HCT116 (cell line): ENCODE data around the gene DHX34.

Experiments
- ATF3 ChIP-seq: IDR thresholded peaks from 2 replicates; pipeline ENCODE4 v1.6.1; 2012
- CEBPB ChIP-seq: IDR thresholded peaks from 2 replicates; pipeline ENCODE4 v1.6.1; 2012; ENCODE audit warnings: low read depth
- CTCF ChIP-seq, 3 experiments: fragments of 200-600 bp in 1 of 3; sonication (generic) in 1 of 3; IDR thresholded peaks in 2 of 3; conservative IDR thresholded peaks in 1 of 3; 2 replicates each; pipeline ENCODE4 v1.5.1; 2012 to 2017; ENCODE audit warnings: low read depth in 2 of 3, low read length in 2 of 3, antibody characterized with exemption in 1 of 3, borderline replicate concordance in 1 of 3, control low read depth in 1 of 3, mild to moderate bottlenecking in 1 of 3, mixed read lengths in 1 of 3, mixed run types in 1 of 3, moderate library complexity in 1 of 3; ENCODE audit not compliant: insufficient read depth in 1 of 3
- EGR1 ChIP-seq: IDR thresholded peaks from 2 replicates; pipeline ENCODE4 v1.6.1; 2012; ENCODE audit warnings: low read depth
- FOSL1 ChIP-seq: IDR thresholded peaks from 2 replicates; pipeline ENCODE4 v1.6.1; 2012; ENCODE audit warnings: low read depth
- POLR2A ChIP-seq: IDR thresholded peaks from 2 replicates; pipeline ENCODE4 v1.7.0; 2011; ENCODE audit warnings: borderline replicate concordance; ENCODE audit not compliant: insufficient read depth, insufficient read length; ENCODE audit errors: extremely low read depth
- RAD21 ChIP-seq: IDR thresholded peaks from 2 replicates; pipeline ENCODE4 v1.6.1; 2012; ENCODE audit warnings: low read depth, mild to moderate bottlenecking
- REST ChIP-seq: IDR thresholded peaks from 2 replicates; pipeline ENCODE4 v1.6.1; 2012; ENCODE audit warnings: low read depth
- ZBTB33 ChIP-seq: IDR thresholded peaks from 2 replicates; pipeline ENCODE4 v1.6.1; 2011; ENCODE audit warnings: mild to moderate bottlenecking, low read length, moderate library complexity; ENCODE audit not compliant: insufficient replicate concordance; ENCODE audit errors: extremely low read depth
- ZNF274 ChIP-seq: fragments of 200-500 bp; sonication (Bioruptor generic); IDR thresholded peaks from 2 replicates; pipeline ENCODE4 v1.6.1; 2014; ENCODE audit warnings: mild to moderate bottlenecking, low read depth, low read length, inconsistent platforms

- TF ChIP-seq RAD21 (no peak), CEBPB (no peak), FOSL1 (no peak), EGR1 (no peak), CTCF (IDR thresholded peaks at IDR 0.05 in 2 of 3, conservative IDR thresholded peaks at IDR 0.05 in 1 of 3; ENCODE audit: borderline replicate concordance in 1 of 3, insufficient read depth in 1 of 3, low read depth in 2 of 3, low read length in 2 of 3) (no peak), ATF3 (no peak), ZBTB33 (no peak), ZNF274 (no peak), POLR2A (no peak), REST (no peak)
Measured at GRCh38 chr19:47344425-47344824, 4.7 kb upstream of the DHX34 start.
